ENCODE measurements around the gene METTL13. TPM values are rescaled to one million over a fixed set of nuclear protein-coding genes. Genes with fewer than 3 reads are reported as not detected.

METTL13 gene
- total and polyA plus RNA-seq, 8 donors: 1.8 to 101 (median 14.4) TPM

- H3K27me3 ChIP-seq: peaks cover 0 to 16% (median 15%) of the 10 kb centered on the region in 3 donors
- peaks cover 0 to 15% (median 13%) of the 10 kb centered on the region in 4 donors for H3K4me1 ChIP-seq
- no peak for DNase-seq
- intact Hi-C loops (cut with DNase I; ENCODE audit: low total_unique reads): no loop called here
- peaks cover 0 to 7% (median 0%) of the 10 kb centered on the region in 4 donors for H3K9me3 ChIP-seq
- H3K36me3 ChIP-seq: no peaks in the 10 kb centered on the region
- H3K27ac ChIP-seq: no peak overlapping the region
- TF ChIP-seq CTCF (IDR thresholded peaks at IDR 0.05) (no peak), POLR2A (IDR thresholded peaks at IDR 0.05) (no peak), POLR2AphosphoS5 (IDR thresholded peaks at IDR 0.05) (no peak), EP300 (IDR thresholded peaks at IDR 0.05) (no peak)
- H3K4me3 ChIP-seq: no peak overlapping the region
Measured at GRCh38 chr1:171845998-171846397, 64.5 kb downstream of the METTL13 start.

Small RNA genes lying within 50 kb of the gene (small RNA-seq; reads per million reads assigned to genes)
- gene RF00601: 0 reads per million in 4 donors

Other genes starting within 250 kb of the METTL13 start
- not detected for gene MYOCOS, start 159.4 kb upstream of the METTL13 start, total RNA-seq
- not detected for gene MYOCOS, start 159.4 kb upstream of the METTL13 start, polyA plus RNA-seq
- 10 to 100 TPM in 2 of 5 donors, 1 to 10 TPM in 1, under 1 TPM in 1, not detected in 1; 0.37 to 83.9 (median 11.5) TPM for gene MYOC, start 129.0 kb upstream of the METTL13 start, total RNA-seq
- 1 to 10 TPM in 1 of 3 donors, under 1 TPM in 2; 0.25 to 2.9 (median 0.92) TPM for gene MYOC, start 129.0 kb upstream of the METTL13 start, polyA plus RNA-seq
- 10 to 100 TPM in 1 of 5 donors, 1 to 10 TPM in 4; 3.5 to 23.7 (median 7.5) TPM for gene VAMP4, start 39.6 kb upstream of the METTL13 start, total RNA-seq
- gene VAMP4, start 39.6 kb upstream of the METTL13 start, polyA plus RNA-seq: 1 to 10 TPM; 6.1 to 9.3 (median 6.9) TPM
- 10 to 100 TPM in 1 of 5 donors, 1 to 10 TPM in 3, under 1 TPM in 1; 0.58 to 13.8 (median 3.8) TPM for gene DNM3, start 59.8 kb downstream of the METTL13 start, total RNA-seq
- 1 to 10 TPM in 2 of 3 donors, under 1 TPM in 1; 0.70 to 2.6 (median 1.4) TPM for gene DNM3, start 59.8 kb downstream of the METTL13 start, polyA plus RNA-seq

All from stomach (tissue), 9 donors.